ENCODE measurements around the gene HIF1A.
A peak's percentile ranks its signal among the peaks of the same experiment; 100 is the strongest.
"Not testable (repeated sequence)": the region's sequence is repeated elsewhere in the genome, so short reads cannot be mapped to it uniquely, and the experiment has no call there.

Gene HIF1A

DNA sequence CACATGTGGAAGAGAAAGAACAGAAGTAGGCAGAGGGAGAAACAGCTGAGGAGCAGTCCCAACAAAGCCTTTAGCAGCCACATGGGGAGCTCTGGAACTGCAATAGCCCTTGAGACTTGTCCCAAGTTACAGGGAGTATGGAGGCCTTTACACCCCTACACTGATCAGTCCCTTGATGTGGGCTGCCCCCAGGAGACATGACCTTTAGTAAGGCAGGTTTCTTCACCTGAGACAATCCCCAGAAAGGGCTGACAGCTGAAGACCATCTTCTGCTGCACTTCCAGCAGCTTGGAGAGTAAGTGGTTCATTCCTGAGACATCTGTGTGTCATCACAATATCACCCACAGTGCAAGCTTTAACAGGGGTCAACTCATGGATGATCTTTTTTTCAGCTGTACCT lies 58.3 kb downstream of the HIF1A start:
- Histone ChIP-seq H3K36me3 (ENCODE audit: insufficient read depth, low read length) (no peaks in the 10 kb centered on the region), H3K27ac (ENCODE audit: low read depth, low read length) (no peak overlapping the region), H3K4me3 (ENCODE audit: low read depth in 1 of 2, low read length in 2 of 2) (no peak overlapping the region), H3K27me3 (ENCODE audit: control insufficient read depth in 1 of 2, insufficient read depth in 2 of 2, low read length in 2 of 2) (no peaks in the 10 kb centered on the region), H3K4me1 (ENCODE audit: insufficient read depth, low read length) (peaks cover 5% of the 10 kb centered on the region), H3K9me3 (ENCODE audit: low read length) (no peaks in the 10 kb centered on the region), H3K9ac (ENCODE audit: low read length) (no peak overlapping the region)

DNA sequence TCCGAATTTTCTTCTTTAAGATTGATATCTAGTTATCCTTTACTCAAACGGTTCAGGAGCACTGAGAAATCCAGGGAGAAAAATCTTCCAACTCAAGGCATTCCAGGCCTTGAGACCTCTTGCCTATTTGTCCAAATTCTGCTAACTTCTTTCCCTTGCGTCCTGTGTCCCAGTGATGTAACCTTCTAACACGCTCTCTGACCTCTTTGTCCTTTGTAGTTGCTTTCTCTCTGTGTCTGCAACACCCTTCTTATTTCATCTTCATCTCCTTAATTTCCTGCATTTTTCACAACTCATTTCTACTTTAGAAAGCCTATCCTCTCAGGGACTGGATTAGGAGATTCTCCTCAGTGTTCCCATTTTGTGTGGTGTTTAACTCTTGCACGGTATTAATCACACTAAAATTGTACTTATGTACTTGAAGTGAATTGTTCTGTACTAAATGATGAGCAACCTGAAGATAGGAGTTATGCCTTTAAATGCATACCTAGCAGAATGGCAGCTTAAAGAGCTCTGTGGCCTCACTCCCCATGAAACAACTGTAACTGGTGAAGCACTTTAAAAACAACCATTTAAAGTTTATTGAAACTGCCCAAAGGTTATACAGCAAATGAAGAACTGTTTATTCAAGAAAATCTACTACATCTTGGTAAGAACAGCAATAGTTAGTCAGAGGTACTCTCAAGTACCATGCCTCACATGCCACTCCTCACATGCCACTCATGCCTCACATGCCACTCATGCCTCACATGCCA lies 59.5 kb downstream of the HIF1A start:
- Histone ChIP-seq H3K9me3 (ENCODE audit: low read length) (no peaks in the 10 kb centered on the region), H3K4me1 (ENCODE audit: insufficient read depth, low read length) (peaks cover 5% of the 10 kb centered on the region), H3K36me3 (ENCODE audit: insufficient read depth, low read length) (no peaks in the 10 kb centered on the region), H3K9ac (ENCODE audit: low read length) (no peak overlapping the region), H3K27me3 (ENCODE audit: control insufficient read depth in 1 of 2, insufficient read depth in 2 of 2, low read length in 2 of 2) (no peaks in the 10 kb centered on the region), H3K4me3 (ENCODE audit: low read depth in 1 of 2, low read length in 2 of 2) (no peak overlapping the region), H3K27ac (ENCODE audit: low read depth, low read length) (no peak overlapping the region)

DNA sequence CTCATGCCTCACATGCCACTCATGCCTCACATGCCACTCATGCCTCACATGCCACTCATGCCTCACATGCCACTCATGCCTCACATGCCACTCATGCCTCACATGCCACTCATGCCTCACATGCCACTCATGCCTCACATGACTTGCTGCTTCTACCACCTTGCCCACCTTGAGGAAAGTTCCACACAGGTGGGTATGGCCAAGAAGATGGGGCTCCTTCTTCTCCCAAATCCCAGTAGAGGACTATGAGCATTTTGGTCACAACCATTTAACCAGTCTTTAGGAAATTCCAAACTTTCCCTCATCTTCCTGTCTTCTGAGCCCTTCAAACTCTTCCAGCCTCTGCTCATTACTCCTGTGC lies 60.0 kb downstream of the HIF1A start:
- H3K4me1 ChIP-seq (ENCODE audit: insufficient read depth, low read length); H3K27me3 ChIP-seq (ENCODE audit: control insufficient read depth in 1 of 2, insufficient read depth in 2 of 2, low read length in 2 of 2); H3K4me3 ChIP-seq (ENCODE audit: low read depth in 1 of 2, low read length in 2 of 2); H3K36me3 ChIP-seq (ENCODE audit: insufficient read depth, low read length); H3K9ac ChIP-seq (ENCODE audit: low read length); H3K9me3 ChIP-seq (ENCODE audit: low read length); H3K27ac ChIP-seq (ENCODE audit: low read depth, low read length): not testable (repeated sequence)

DNA sequence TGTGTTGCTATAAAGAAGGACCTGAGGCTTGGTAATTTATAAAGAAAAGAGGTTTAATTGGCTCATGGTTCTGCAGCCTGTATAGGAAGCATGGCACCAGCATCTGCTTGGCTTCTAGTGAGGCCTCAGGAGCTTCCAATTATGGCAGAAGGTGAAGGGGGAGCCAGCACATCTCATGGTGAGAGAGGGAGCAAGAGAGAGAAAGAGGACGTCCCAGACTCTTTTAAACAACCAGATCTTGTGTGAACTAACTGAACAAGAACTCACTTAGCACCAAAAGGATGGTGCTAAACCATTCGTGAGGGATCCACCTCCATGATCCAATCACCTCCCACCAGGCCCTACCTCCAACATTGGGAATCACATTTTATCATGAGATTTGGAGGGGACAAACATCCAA lies 60.8 kb downstream of the HIF1A start:
- H3K27me3 ChIP-seq (ENCODE audit: control insufficient read depth in 1 of 2, insufficient read depth in 2 of 2, low read length in 2 of 2) = no peaks in the 10 kb centered on the region
- H3K27ac ChIP-seq (ENCODE audit: low read depth, low read length) = no peak overlapping the region

DNA sequence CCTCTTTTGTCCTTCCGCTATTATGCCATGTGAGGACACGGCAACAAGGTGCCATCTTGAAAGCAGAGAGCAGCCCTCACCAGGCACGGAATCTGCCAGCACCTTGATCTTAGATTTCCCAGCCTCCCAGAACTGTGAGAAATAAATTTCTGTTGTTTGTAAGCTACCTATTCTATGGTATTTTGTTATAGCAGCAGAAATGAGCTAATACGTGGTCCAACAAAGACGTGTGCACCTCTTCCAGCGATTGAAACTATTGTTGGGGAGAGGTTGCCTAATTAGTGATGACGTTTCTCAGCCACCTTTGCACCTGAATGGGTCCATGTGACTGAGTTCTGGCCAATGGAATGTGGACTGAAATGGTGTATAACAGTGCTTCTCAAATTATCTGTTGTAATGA lies 64.6 kb downstream of the HIF1A start:
- H3K27me3 ChIP-seq (ENCODE audit: control insufficient read depth in 1 of 2, insufficient read depth in 2 of 2, low read length in 2 of 2) = no peaks in the 10 kb centered on the region
- no peaks in the 10 kb centered on the region for H3K9me3 ChIP-seq (ENCODE audit: low read length)
- H3K36me3 ChIP-seq (ENCODE audit: insufficient read depth, low read length) = no peaks in the 10 kb centered on the region
- no peak overlapping the region for H3K9ac ChIP-seq (ENCODE audit: low read length)
- H3K27ac ChIP-seq (ENCODE audit: low read depth, low read length) = no peak overlapping the region
- H3K4me3 ChIP-seq (ENCODE audit: low read depth in 1 of 2, low read length in 2 of 2) = no peak overlapping the region
- peaks cover 9% of the 10 kb centered on the region for H3K4me1 ChIP-seq (ENCODE audit: insufficient read depth, low read length)

More for the DNA sequence above, 60.8 kb downstream of the HIF1A start:
- no peaks in the 10 kb centered on the region for H3K4me1 ChIP-seq (ENCODE audit: insufficient read depth, low read length)
- H3K9ac ChIP-seq (ENCODE audit: low read length) = no peak overlapping the region
- H3K4me3 ChIP-seq (ENCODE audit: low read depth in 1 of 2, low read length in 2 of 2) = no peak overlapping the region
- no peaks in the 10 kb centered on the region for H3K9me3 ChIP-seq (ENCODE audit: low read length)
- no peaks in the 10 kb centered on the region for H3K36me3 ChIP-seq (ENCODE audit: insufficient read depth, low read length)

DNA sequence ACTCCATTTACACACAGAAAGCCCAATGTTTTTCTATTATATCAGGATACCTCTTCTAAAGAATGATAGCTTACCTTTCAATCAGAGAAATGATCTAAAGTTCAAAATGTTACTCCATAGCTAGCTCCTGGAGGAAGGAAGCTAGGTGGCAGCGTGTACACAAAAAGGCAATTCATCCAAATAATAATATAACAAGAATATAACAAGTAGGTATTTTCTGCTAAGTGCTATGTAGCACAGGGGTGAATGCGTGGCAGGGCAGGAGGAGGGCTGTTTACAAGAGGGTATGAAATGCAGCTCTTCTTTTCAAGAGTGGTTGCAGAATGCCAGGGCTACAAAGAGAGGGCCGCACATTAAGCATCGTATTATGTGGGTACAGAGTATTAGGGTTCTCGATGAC lies 66.2 kb downstream of the HIF1A start:
- H3K27ac ChIP-seq (ENCODE audit: low read depth, low read length) = peak overlapping the region; percentile 90

DNA sequence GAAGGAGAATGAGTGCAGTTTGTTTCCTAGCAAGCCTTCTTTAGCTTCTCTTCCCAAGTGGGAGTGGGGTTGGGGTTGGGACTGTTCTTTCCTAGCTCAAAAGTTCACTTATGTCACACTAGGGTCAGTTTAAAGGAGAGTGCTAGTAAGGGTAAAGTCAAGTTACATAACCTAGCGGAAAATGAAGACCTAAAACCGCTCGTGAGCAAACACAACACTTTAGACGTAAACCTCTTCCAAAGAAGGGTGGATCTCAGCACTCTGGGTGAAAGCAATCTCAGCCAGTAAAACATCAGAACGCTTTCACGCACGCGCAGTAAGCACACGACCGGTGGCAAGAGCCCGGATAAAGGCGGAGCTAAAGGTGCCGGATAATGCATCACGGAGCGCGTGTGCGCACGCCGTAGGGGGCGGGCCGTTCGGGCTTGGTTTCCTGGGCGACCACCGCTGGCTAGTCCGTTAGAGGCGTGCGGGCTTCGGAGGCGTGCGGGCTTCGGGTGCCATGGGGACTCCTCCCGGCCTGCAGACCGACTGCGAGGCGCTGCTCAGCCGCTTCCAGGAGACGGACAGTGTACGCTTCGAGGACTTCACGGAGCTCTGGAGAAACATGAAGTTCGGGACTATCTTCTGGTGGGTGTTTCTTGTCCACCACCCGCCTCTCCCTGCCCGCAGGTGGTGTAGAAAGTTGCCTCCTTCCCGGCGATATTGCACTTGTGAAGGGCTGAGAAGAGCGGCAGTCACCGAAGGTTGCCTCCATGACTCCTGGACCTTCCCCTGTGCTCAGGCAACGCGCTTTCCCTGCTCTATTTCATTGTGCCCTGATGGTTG lies 66.9 kb downstream of the HIF1A start, which contains the start of gene SNAPC1:
SNAPC1 (plus strand) TSS at position 462 of the 828 bp plus-strand sequence; CDS start at position 503, 41 bp downstream.
- Histone ChIP-seq H3K4me1 (ENCODE audit: insufficient read depth, low read length) (peaks cover 9% of the 10 kb centered on the region), H3K9me3 (ENCODE audit: low read length) (no peaks in the 10 kb centered on the region), H3K27ac (ENCODE audit: low read depth, low read length) (peak within 1 kb of the TSS; percentile 90), H3K27me3 (ENCODE audit: control insufficient read depth in 1 of 2, insufficient read depth in 2 of 2, low read length in 2 of 2) (no peaks in the 10 kb centered on the region), H3K4me3 (ENCODE audit: low read depth in 1 of 2, low read length in 2 of 2) (peak within 1 kb of the TSS; percentile 84 to 91), H3K9ac (ENCODE audit: low read length) (peak within 1 kb of the TSS; percentile 52), H3K36me3 (ENCODE audit: insufficient read depth, low read length) (no peaks in the 10 kb centered on the region)

More for the DNA sequence above, 66.2 kb downstream of the HIF1A start:
- H3K36me3 ChIP-seq (ENCODE audit: insufficient read depth, low read length) = no peaks in the 10 kb centered on the region
- H3K4me3 ChIP-seq (ENCODE audit: low read depth in 1 of 2, low read length in 2 of 2) = peak overlapping the region; percentile 31 to 84
- H3K9me3 ChIP-seq (ENCODE audit: low read length) = no peaks in the 10 kb centered on the region
- H3K4me1 ChIP-seq (ENCODE audit: insufficient read depth, low read length) = peaks cover 9% of the 10 kb centered on the region
- peak overlapping the region; percentile 12 for H3K9ac ChIP-seq (ENCODE audit: low read length)
- no peaks in the 10 kb centered on the region for H3K27me3 ChIP-seq (ENCODE audit: control insufficient read depth in 1 of 2, insufficient read depth in 2 of 2, low read length in 2 of 2)

DNA sequence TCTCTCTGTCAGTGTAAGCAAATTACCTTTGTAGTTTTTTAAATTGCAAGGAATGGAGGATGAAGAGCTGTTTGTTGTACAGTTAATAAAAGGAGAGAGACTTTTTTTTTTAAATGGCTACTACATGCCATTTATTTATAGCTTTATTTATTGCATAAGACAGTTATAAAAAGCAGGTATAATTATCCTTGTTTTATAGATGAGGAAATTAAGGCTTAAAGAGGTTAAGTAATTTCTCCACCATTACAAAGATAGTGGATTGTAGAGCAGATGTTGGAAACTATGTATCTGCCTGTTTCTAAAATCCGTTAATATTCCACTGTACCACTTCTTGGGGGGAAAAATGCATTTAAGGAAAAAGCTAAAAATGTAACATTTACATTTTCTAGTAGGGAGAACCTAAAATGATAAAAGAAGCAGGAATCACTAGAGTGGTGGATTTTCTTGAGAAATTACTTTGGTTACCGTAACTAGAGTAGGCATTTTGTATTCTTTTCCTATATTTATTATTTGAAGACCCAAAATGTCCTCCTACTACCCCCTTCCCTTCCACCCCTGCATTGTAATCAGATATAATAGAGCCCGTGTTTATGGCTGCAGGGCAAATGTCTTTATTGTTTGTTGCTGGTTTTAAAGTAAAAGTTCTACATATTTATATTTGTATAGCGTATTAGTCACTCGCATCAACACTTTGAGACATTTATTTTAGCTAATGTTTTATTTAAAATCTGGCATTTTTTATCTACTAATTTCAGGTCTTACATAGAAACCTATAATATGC lies 69.2 kb downstream of the HIF1A start:
- Histone ChIP-seq H3K36me3 (ENCODE audit: insufficient read depth, low read length) (no peaks in the 10 kb centered on the region), H3K4me1 (ENCODE audit: insufficient read depth, low read length) (peaks cover 9% of the 10 kb centered on the region), H3K9me3 (ENCODE audit: low read length) (no peaks in the 10 kb centered on the region), H3K27me3 (ENCODE audit: control insufficient read depth in 1 of 2, insufficient read depth in 2 of 2, low read length in 2 of 2) (no peaks in the 10 kb centered on the region), H3K9ac (ENCODE audit: low read length) (no peak overlapping the region), H3K4me3 (ENCODE audit: low read depth in 1 of 2, low read length in 2 of 2) (no peak overlapping the region), H3K27ac (ENCODE audit: low read depth, low read length) (no peak overlapping the region)

DNA sequence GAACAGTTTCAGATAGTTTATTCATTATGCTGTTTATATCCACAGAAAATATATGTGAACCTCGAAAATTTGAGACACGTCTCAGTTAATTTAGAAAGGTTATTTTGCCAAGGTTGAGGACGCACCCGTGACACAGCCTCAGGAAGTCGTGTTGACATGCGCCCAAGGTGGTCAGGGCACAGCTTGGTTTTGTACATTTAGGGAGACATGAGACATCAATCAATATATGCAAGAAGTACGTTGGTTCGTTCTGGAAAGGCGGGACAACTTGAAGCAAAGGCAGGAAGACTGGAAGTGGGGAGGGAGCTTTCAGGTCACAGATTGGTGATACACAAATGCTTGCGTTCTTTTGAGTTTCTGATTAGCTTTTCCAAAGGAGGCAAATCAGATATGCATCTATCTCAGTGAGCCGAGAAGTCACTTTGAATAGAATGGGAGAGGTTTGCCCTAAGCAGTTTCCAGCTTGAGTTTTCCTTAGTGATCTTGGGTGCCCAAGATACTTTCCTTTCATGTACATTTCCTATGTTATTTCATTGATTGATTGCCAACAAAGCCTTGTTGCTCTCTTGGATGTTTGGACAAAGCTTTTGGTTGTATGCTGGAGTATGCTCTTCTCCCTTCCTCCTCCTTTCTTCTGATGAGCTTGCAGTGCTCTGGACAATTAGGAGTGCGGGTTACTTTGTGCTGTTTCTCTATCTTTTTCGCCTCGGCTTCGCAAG lies 70.1 kb downstream of the HIF1A start:
- no peak overlapping the region for H3K27ac ChIP-seq (ENCODE audit: low read depth, low read length)
- no peaks in the 10 kb centered on the region for H3K9me3 ChIP-seq (ENCODE audit: low read length)
- H3K4me3 ChIP-seq (ENCODE audit: low read depth in 1 of 2, low read length in 2 of 2) = no peak overlapping the region

DNA sequence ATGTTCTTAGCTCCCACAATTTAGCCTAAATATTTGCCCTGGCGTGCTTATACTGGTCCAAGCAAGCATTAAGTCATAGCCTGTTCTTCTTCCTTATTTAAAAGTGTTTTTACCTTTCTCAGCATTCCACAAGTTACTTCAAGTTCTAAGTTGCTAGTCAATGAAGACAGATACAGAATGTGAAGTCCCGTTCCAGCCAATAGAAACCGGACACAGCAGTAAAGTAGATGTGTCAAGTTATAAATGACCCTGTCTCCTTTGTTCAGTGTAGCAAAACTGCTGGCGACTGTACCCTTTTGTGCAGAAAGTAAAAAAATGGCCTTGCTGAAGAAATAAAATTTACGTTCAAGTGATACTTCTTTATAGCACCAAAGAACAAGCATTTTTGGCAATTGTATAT lies 70.8 kb downstream of the HIF1A start:
- Histone ChIP-seq H3K9ac (ENCODE audit: low read length) (no peak overlapping the region), H3K27me3 (ENCODE audit: control insufficient read depth in 1 of 2, insufficient read depth in 2 of 2, low read length in 2 of 2) (no peaks in the 10 kb centered on the region), H3K36me3 (ENCODE audit: insufficient read depth, low read length) (peaks cover 10% of the 10 kb centered on the region), H3K27ac (ENCODE audit: low read depth, low read length) (no peak overlapping the region), H3K9me3 (ENCODE audit: low read length) (no peaks in the 10 kb centered on the region), H3K4me3 (ENCODE audit: low read depth in 1 of 2, low read length in 2 of 2) (no peak overlapping the region), H3K4me1 (ENCODE audit: insufficient read depth, low read length) (peaks cover 9% of the 10 kb centered on the region)

More for the DNA sequence above, 70.1 kb downstream of the HIF1A start:
- Histone ChIP-seq H3K36me3 (ENCODE audit: insufficient read depth, low read length) (peaks cover 6% of the 10 kb centered on the region), H3K4me1 (ENCODE audit: insufficient read depth, low read length) (peaks cover 9% of the 10 kb centered on the region), H3K9ac (ENCODE audit: low read length) (no peak overlapping the region), H3K27me3 (ENCODE audit: control insufficient read depth in 1 of 2, insufficient read depth in 2 of 2, low read length in 2 of 2) (no peaks in the 10 kb centered on the region)

DNA sequence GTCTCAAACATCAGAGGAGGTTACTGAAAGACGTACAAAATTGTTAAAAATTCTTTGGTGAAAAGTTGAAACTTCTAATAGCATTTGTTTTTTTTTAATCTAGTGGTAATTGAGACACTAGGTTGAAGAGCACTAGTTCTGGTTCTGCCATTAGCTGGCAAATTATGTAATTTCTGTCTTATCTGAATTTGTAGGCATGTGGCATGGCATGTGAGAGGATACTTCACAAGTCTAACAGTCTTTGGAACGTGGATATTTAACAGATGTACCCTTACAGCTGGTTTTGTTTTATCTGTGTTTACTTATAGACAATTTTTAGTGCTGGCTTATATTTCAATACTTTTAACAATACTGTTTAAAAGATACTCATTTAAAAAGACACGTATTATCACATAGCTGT lies 72.9 kb downstream of the HIF1A start:
- Histone ChIP-seq H3K27me3 (ENCODE audit: control insufficient read depth in 1 of 2, insufficient read depth in 2 of 2, low read length in 2 of 2) (no peaks in the 10 kb centered on the region), H3K27ac (ENCODE audit: low read depth, low read length) (no peak overlapping the region), H3K4me3 (ENCODE audit: low read depth in 1 of 2, low read length in 2 of 2) (no peak overlapping the region), H3K9me3 (ENCODE audit: low read length) (no peaks in the 10 kb centered on the region), H3K36me3 (ENCODE audit: insufficient read depth, low read length) (peaks cover 10% of the 10 kb centered on the region), H3K4me1 (ENCODE audit: insufficient read depth, low read length) (peaks cover 2% of the 10 kb centered on the region), H3K9ac (ENCODE audit: low read length) (no peak overlapping the region)
